HG02938 (cell line): Measurements from ENCODE around the gene PTK7.

ENCODE experiments used
- ATAC-seq: cut with Tn5 transposase; IDR thresholded peaks from one replicate; pipeline ENCODE4 v1.9.1; 2021; ENCODE audit warnings: mild to moderate bottlenecking, moderate library complexity; ENCODE audit not compliant: unreplicated experiment

Gene PTK7

GRCh38 chr6:43082806-43083655, 6.9 kb downstream of the PTK7 start:
- ATAC-seq = no peak

- no peak for ATAC-seq
Observed at GRCh38 chr6:43086022-43086658, 10.0 kb downstream of the PTK7 start.

GRCh38 chr6:43088654-43089056, 12.5 kb downstream of the PTK7 start:
- ATAC-seq = no peak

- no peak for ATAC-seq
Observed at GRCh38 chr6:43089467-43089866, 13.4 kb downstream of the PTK7 start.

- ATAC-seq = no peak
Observed at GRCh38 chr6:43089874-43090558, 13.9 kb downstream of the PTK7 start.

- ATAC-seq = no peak
Observed at GRCh38 chr6:43090559-43090956, 14.4 kb downstream of the PTK7 start.

- ATAC-seq = no peak
Observed at GRCh38 chr6:43091020-43091419, 14.9 kb downstream of the PTK7 start.

GRCh38 chr6:43091436-43091991, 15.4 kb downstream of the PTK7 start:
- ATAC-seq = no peak

GRCh38 chr6:43092635-43093034, 16.5 kb downstream of the PTK7 start:
- no peak for ATAC-seq

GRCh38 chr6:43093436-43094289, 17.5 kb downstream of the PTK7 start:
- no peak for ATAC-seq

GRCh38 chr6:43095939-43096338, 19.8 kb downstream of the PTK7 start:
- ATAC-seq = no peak

GRCh38 chr6:43096451-43097097, 20.5 kb downstream of the PTK7 start:
- no peak for ATAC-seq

GRCh38 chr6:43097098-43097489, 21.0 kb downstream of the PTK7 start:
- no peak for ATAC-seq

- no peak for ATAC-seq
Observed at GRCh38 chr6:43097502-43097901, 21.4 kb downstream of the PTK7 start.

- ATAC-seq = no peak
Observed at GRCh38 chr6:43101497-43101896, 25.4 kb downstream of the PTK7 start.

GRCh38 chr6:43103253-43103876, 27.3 kb downstream of the PTK7 start:
- ATAC-seq = no peak

GRCh38 chr6:43105538-43106222, 29.6 kb downstream of the PTK7 start:
- ATAC-seq = no peak

- no peak for ATAC-seq
Observed at GRCh38 chr6:43107344-43108062, 31.4 kb downstream of the PTK7 start.
